Spleen (tissue), 11 donors: Measurements from ENCODE around the gene SLC8A1. TPM values are rescaled to one million over a fixed set of nuclear protein-coding genes. Genes with fewer than 3 reads are reported as not detected.

Experiments
- DNase-seq: peaks from one replicate; pipeline ENCODE4 v3.0.0-alpha.2; 2020
- H3K27ac ChIP-seq, 8 donors: fragments of 200-600 bp; sonication (generic) in 7 of 8; 1 replicate in 4 of 8; 2 replicates in 4 of 8; pipeline versions ENCODE4 v1.5.0 to v1.8.0; 2016 to 2021; ENCODE audit warnings: inconsistent platforms in 4 of 8, mild to moderate bottlenecking in 4 of 8, moderate library complexity in 1 of 8
- H3K27me3 ChIP-seq, 7 donors: fragments of 200-600 bp; sonication (generic) in 6 of 7; replicated peaks in 1 of 7; 1 replicate in 4 of 7; 2 replicates in 3 of 7; pipeline versions ENCODE4 v1.5.0 to v1.8.0; 2016 to 2021; ENCODE audit warnings: inconsistent platforms in 3 of 7, mild to moderate bottlenecking in 1 of 7
- H3K36me3 ChIP-seq, 6 donors: fragments of 200-600 bp; sonication (generic) in 5 of 6; 1 replicate in 4 of 6; 2 replicates in 2 of 6; pipeline versions ENCODE4 v1.5.0 to v1.8.0; 2016 to 2021; ENCODE audit warnings: inconsistent platforms in 2 of 6
- H3K4me1 ChIP-seq, 6 donors: fragments of 200-600 bp; sonication (generic) in 5 of 6; 1 replicate in 3 of 6; 2 replicates in 3 of 6; pipeline versions ENCODE4 v1.5.0 to v1.8.0; 2016 to 2021; ENCODE audit warnings: inconsistent platforms in 3 of 6
- H3K4me3 ChIP-seq, 8 donors: fragments of 200-600 bp; sonication (generic) in 7 of 8; 1 replicate in 4 of 8; 2 replicates in 4 of 8; pipeline versions ENCODE4 v1.5.0 to v1.8.0; 2016 to 2021; ENCODE audit warnings: inconsistent platforms in 4 of 8, mild to moderate bottlenecking in 4 of 8, moderate library complexity in 2 of 8
- H3K9me3 ChIP-seq, 8 donors: fragments of 200-600 bp; sonication (generic) in 7 of 8; 1 replicate in 4 of 8; 2 replicates in 4 of 8; pipeline versions ENCODE4 v1.5.0 to v1.8.0; 2016 to 2021; ENCODE audit warnings: inconsistent platforms in 4 of 8
- CTCF ChIP-seq, 11 experiments: fragments of 200-600 bp in 7 of 11; fragments of 450-650 bp in 4 of 11; sonication (generic) in 4 of 11; IDR thresholded peaks in 8 of 11; conservative IDR thresholded peaks in 3 of 11; 1 replicate in 7 of 11; 2 replicates in 4 of 11; pipeline versions ENCODE4 v1.4.0 to v1.8.0; 2016 to 2021; ENCODE audit warnings: antibody characterized with exemption in 11 of 11, inconsistent platforms in 4 of 11, mild to moderate bottlenecking in 1 of 11
- POLR2A ChIP-seq, 3 donors: fragments of 450-650 bp; IDR thresholded peaks; one replicate each; pipeline ENCODE4 v1.5.1; 2017; ENCODE audit warnings: antibody characterized with exemption in 3 of 3, mild to moderate bottlenecking in 1 of 3
- POLR2AphosphoS5 ChIP-seq, 3 donors: sonication (generic); formaldehyde crosslinking; IDR thresholded peaks; one replicate each; pipeline ENCODE4 v1.5.1; 2017; ENCODE audit warnings: antibody characterized with exemption in 3 of 3
- WGBS, 5 donors: extraction: QIAGEN DNeasy Blood & Tissue Kit in 3 of 5; methylation state at CpG; one replicate each; pipeline versions ENCODE4 v1.1.5 to v1.1.7; 2013 to 2018; 5-methylcytosine and 5-hydroxymethylcytosine counted together
- intact Hi-C: fragments of 100-400 bp; cut with DNase I; formaldehyde crosslinking; loops from one replicate; pipeline ENCODE4 v1.15.0; 2023; ENCODE audit warnings: low total_unique reads
- polyA plus RNA-seq, 3 donors: library from polyadenylated mRNA; stranded (reverse); fragments of 200-250 nt; gene quantifications; one replicate each; pipeline ENCODE4 v1.2.1, GENCODE V29; 2013
- total RNA-seq, 7 donors: library from RNA; depleted of rRNA in 3 of 7; stranded (reverse); fragments of >200 nt in 3 of 7; fragmentation: NEBNext Ultra II Directional in 4 of 7; extraction: Animal tissue kit (Norgen Biotek cat#: 25700) in 4 of 7; gene quantifications; one replicate each; pipeline versions ENCODE4 v1.1.0 to v1.2.1, GENCODE V29; 2016 to 2021
- donor health status: healthy with polysubstance abuse.
- donor health status: DM: no; HTN: no; CAD: no; lungs with moderate emphysema.
- donor health status: DM: no; HTN: no; CAD: no.
- donor health status: Bipolar disorder and iron deficiency.
- donor health status: healthy.
- donor health status: DM: no; HTN: no; CAD: no.
- donor health status: DM: yes; HTN: yes; CAD: no.

The SLC8A1 gene
- total and polyA plus RNA-seq, 10 donors, result 0.36 to 86.0 (median 58.3) TPM

GRCh38 chr2:40283111-40283909 is 168.6 kb downstream of the SLC8A1 start:
- 77 to 84% (median 80%) methylated on average over 7 of the region's 7 CpGs for WGBS, 5 donors
- peak overlapping the region in 7 of 8 donors; percentile 23 to 67 (median 40) for H3K27ac ChIP-seq
- H3K4me1 ChIP-seq, result peaks cover 0 to 34% (median 18%) of the 10 kb centered on the region in 6 donors
- H3K4me3 ChIP-seq, result no peak overlapping the region
- H3K36me3 ChIP-seq, result no peaks in the 10 kb centered on the region
- H3K9me3 ChIP-seq, result no peaks in the 10 kb centered on the region
- intact Hi-C loops, result no loop called here
- no peak for DNase-seq
- no peaks in the 10 kb centered on the region for H3K27me3 ChIP-seq
- TF ChIP-seq POLR2AphosphoS5 (IDR thresholded peaks at IDR 0.05) (no peak), POLR2A (IDR thresholded peaks at IDR 0.05) (no peak), CTCF (IDR thresholded peaks at IDR 0.05 in 8 of 11, conservative IDR thresholded peaks at IDR 0.05 in 3 of 11) (no peak)

- intact Hi-C loops, result no loop called here
- no peak for DNase-seq
- H3K9me3 ChIP-seq, result no peaks in the 10 kb centered on the region
- no peaks in the 10 kb centered on the region for H3K36me3 ChIP-seq
- no peaks in the 10 kb centered on the region for H3K27me3 ChIP-seq
- H3K4me3 ChIP-seq, result peak overlapping the region in 2 of 8 donors; percentile 19 to 47
- peak overlapping the region in 7 of 8 donors; percentile 23 to 67 (median 40) for H3K27ac ChIP-seq
- H3K4me1 ChIP-seq, result peaks cover 0 to 27% (median 17%) of the 10 kb centered on the region in 6 donors
- WGBS, 5 donors, result 52 to 71% (median 56%) methylated on average over 7 of the region's 7 CpGs
- no peak for TF ChIP-seq CTCF (IDR thresholded peaks at IDR 0.05 in 8 of 11, conservative IDR thresholded peaks at IDR 0.05 in 3 of 11)
Observed at GRCh38 chr2:40282428-40282827, 169.5 kb downstream of the SLC8A1 start.

GRCh38 chr2:40281021-40281940 is 170.6 kb downstream of the SLC8A1 start:
- no peaks in the 10 kb centered on the region for H3K36me3 ChIP-seq
- intact Hi-C loops, result no loop called here
- 44 to 70% (median 61%) methylated on average over 3 of the region's 3 CpGs for WGBS, 5 donors
- no peaks in the 10 kb centered on the region for H3K27me3 ChIP-seq
- peaks cover 0 to 27% (median 17%) of the 10 kb centered on the region in 6 donors for H3K4me1 ChIP-seq
- H3K27ac ChIP-seq, result peak overlapping the region in 6 of 8 donors; percentile 34 to 67 (median 54)
- no peak for TF ChIP-seq CTCF (IDR thresholded peaks at IDR 0.05 in 8 of 11, conservative IDR thresholded peaks at IDR 0.05 in 3 of 11)
- no peak for TF ChIP-seq POLR2A (IDR thresholded peaks at IDR 0.05)
- no peak for TF ChIP-seq POLR2AphosphoS5 (IDR thresholded peaks at IDR 0.05)
- no peak overlapping the region for H3K4me3 ChIP-seq
- no peaks in the 10 kb centered on the region for H3K9me3 ChIP-seq
- no peak for DNase-seq
